Measurements from ENCODE around the gene NPTN.
A peak's percentile ranks its signal among the peaks of the same experiment; 100 is the strongest.
"Not testable (repeated sequence)": the region's sequence is repeated elsewhere in the genome, so short reads cannot be mapped to it uniquely, and the experiment has no call there.

NPTN gene

GRCh38 chr15:73569361-73569760, 63.8 kb downstream of the NPTN start:
- DNase-seq, result no peak

DNA sequence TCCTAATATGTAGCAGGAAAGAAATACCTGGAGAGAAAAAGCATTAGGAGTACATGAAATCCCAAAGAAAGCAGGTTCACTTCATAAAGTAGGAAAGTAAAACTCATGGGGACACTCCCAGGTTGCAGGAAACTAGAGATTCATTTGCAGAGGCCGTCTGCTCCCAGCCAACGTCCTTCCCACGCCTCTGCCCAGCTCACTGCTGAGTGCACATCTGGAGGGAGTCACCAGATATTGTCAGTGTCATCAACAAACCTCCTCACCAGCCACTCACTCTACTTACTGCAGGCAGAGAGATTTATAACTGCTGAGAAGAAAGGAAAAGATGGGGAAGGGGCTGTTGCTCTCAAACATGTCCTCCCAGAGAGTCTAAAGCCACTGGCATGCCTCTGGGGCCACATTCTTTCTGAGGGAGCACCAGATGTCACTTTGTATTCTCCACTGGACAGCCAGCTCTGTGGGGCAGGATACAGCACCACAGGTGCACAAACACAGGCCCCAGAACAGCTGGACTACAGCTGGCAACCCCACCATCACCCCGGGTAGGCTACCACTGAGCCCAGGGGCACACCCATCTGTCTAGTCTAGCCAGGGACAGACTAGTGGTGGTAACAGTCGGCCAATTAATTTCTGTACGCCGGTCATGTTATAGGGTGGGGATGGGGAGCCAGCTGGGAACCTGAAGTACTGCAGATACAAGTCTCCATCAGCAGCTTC, 64.5 kb downstream of the NPTN start:
- DNase-seq, result no peak

GRCh38 chr15:73567020-73567419, 66.2 kb downstream of the NPTN start:
- no peak for DNase-seq

DNA sequence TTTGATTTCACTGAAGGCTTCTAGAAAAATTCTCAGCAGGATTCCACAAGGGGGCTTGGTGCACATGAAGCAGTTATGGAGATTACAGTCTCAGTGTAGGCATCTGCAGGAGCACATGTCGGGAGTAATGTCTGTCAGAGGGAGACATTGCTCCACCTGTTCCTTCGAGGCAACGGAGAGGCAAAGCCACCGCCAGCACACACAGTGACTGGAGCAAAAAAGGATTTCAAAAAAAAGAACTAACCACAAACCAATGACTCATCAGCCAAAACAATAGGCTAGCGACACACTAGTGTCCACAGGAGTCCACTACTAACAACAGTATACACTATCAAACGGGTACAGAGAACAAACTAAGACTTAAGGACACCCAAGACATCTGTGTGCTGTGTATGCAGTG, 68.9 kb downstream of the NPTN start:
- DNase-seq, result no peak

DNA sequence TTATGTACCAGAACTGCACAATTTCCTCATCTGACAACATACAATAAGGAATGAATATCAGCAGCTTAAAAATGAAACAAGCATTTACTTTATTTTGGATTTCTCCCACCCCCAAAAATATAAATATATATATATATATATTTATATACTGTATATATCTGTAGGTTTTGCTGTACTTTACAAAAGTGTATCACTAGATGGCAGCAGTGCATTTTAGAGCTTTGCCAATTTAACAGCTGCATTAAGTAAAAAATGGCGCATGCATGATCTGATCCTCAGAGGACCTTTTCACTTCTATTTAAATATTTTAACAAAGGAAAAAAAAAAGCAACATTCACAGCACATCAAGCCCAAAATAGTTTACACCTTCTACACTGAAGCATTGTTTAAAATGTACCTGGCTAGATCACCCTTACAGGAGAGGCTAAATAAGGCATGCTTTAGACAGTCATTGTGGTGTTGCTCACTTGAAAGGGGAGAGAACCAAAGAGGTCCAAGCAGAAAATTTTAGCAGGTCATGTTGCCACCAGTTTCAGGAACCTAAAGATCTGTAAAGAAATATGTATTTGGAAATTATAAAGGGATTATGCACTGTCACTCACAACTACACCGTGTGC, 72.6 kb downstream of the NPTN start:
- DNase-seq, result peak; percentile 28 to 44

- no peak for DNase-seq
These were observed 74.7 kb downstream of the NPTN start for GRCh38 chr15:73558529-73558928.

GRCh38 chr15:73555080-73555479, 78.1 kb downstream of the NPTN start:
- no peak for DNase-seq

DNA sequence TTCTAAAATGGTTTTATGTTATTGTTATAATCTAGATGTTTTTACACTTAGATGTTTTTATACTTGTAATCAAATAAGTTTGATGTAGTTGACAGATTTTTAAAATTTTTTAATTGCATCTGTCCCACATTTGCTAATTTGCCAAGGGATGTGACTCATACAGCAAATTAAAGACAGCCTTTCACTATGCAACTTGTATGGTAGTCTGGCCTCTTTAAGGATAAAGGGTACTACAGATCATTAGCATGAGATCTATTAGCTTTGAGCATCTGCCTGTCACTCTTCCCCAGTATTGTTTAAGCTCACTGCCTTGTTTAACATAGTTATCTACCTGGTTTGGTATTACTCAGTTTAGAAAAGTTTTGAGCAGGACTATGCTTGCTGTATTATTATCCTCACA, 83.0 kb downstream of the NPTN start:
- DNase-seq, result no peak

DNA sequence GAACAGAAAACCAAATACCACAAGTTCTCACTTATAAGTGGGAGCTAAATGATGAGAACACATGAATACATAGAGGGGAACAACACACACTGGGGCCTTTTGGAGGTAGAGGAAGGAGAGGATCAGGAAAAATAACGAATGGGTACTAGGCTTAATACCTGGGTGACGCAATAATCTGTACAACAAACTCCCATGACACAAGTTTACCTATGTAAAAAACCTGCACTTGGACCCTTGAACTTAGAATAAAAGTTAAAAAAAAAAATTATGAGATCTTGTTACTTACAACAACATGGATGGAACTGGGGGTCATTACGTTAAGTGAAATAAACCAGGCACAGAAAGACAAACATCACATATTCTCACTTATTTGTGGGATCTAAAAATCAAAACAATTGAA, 84.3 kb downstream of the NPTN start:
- DNase-seq, result not testable (repeated sequence)

- no peak for DNase-seq
These were observed 91.7 kb downstream of the NPTN start for GRCh38 chr15:73541479-73541878.

- no peak for DNase-seq
These were observed 93.0 kb downstream of the NPTN start for GRCh38 chr15:73540161-73540560.

GRCh38 chr15:73539212-73540128, 93.7 kb downstream of the NPTN start:
- no peak for DNase-seq

GRCh38 chr15:73538563-73539211, 94.5 kb downstream of the NPTN start:
- no peak for DNase-seq

DNA sequence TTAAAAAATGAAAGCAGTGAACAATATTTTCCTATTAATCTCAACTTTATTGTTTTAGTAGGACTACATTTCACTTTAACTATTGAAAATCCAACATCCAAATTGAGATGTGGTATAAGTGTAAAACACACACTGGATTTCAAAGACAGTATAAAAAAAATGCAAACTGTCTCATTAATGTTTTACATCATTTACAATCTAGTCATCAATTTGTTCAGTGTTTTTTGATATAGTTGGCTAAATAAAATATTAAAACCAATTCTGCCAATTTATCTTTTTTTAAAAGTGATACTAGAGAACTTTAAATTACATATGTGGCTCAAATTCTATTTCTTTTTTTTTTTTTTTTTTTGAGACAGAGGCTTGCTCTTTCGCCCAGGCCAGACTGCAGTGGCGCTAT, 95.1 kb downstream of the NPTN start:
- no peak for DNase-seq

DNA sequence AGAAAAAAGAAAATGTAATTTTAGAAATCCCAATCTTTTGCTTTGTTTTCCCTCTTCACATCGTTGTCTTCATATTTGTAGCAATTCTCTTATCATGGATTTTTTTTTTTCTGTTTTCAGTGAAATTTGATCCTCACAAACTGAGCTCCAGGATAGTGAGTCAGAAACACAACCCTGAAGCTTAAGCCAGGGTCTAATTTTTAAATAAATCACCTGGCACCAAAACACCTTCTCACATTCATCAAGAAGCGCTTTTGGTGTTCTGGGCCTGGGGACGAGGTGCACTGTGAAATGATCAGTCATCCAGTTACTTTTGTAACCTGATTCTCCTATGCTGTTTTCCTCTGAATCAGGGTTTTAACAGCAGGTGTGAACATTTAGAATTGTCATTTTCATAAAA, 102.5 kb downstream of the NPTN start:
- DNase-seq, result no peak

DNA sequence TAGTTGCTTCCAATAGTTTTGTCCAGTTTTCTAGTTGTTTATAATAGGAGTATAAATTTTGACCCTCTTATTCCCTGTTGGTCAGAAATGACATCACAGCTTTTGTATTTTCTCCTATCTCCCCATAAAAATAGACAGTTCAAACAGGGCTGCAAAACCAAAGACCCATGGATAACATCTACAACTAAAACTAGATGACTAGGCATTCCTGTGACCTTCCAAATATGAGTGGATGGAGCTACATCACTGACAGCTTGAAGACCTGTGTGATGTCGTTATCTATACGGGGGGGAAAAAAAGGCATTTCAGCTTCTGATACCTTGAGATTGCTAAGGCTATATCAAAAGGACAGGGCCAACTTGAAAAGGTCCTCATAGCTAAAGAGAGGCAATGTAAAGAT, 105.6 kb downstream of the NPTN start:
- no peak for DNase-seq

GRCh38 chr15:73524919-73525318, 108.3 kb downstream of the NPTN start:
- DNase-seq, result no peak

DNA sequence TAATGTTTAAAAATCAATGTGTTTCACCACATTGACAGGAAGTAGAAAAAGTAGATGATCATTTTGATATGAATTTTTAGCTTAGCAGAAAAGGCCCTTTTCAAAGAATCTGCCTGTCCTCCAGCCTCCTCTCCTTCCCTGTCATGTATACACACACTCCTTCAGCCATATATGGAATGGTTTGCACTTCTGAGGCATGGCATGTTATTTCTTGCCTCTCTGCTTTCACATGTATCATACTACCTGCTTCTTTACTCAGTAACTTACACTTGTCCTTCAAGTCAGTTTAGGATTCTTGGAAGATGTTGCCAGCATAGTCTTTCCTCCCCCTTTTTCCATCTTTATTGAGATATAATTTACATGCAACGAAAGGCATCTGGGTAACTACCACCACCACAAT, 111.2 kb downstream of the NPTN start:
- DNase-seq, result no peak

GRCh38 chr15:73518876-73519733, 114.1 kb downstream of the NPTN start:
- no peak for DNase-seq

DNA sequence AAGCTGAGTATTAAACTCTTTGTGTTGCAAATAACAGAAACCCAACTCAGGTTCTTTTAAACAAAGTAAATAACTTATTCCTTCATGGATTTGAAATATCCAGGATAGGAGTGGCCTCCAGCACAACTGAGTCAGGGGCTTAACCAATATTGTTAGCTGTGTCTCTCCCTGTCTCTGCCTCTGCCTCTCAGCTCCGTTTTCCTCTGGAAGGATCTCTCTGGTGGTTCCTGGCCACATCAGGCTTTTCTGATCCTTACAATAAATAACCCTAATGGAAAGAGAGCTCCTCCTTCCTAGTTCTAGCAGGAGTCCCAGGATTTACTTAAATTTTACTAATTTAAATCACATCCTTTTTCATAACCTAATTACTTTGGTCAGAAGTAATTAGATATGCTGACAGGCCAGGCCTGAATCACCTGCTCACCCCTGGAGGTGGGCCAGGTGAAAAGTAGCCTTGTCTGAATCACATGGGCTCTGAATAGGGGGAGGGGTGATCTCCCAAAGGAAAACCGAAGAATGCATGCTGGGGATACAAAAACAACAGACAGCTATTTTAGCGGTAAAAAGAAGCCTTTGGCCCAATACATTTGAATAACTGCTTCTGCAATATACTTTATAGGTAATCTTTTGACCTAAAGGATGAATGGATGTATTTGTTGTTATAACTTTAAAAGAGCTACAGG, 114.9 kb downstream of the NPTN start:
- peak in 1 of 2 experiments; percentile 17 for DNase-seq

DNA sequence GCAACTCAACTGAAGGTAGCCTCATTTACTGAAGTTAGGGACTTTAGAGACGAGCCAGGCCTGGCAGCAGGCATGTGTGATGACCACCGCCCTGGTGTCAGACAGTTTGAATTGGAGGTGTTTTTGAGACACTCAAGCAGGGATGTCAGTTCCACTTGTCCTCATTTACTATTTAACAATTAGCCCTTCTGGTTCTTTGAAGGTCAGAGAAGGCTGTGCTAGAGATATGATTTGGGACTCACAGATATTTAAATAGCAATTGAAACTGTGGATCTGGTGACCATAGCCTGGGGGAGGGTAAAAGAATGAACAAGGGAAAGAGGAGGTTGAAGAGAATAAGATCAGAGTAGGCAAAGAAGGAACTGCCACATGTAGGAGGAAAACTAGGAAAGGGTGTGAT, 115.6 kb downstream of the NPTN start:
- DNase-seq, result no peak

DNA sequence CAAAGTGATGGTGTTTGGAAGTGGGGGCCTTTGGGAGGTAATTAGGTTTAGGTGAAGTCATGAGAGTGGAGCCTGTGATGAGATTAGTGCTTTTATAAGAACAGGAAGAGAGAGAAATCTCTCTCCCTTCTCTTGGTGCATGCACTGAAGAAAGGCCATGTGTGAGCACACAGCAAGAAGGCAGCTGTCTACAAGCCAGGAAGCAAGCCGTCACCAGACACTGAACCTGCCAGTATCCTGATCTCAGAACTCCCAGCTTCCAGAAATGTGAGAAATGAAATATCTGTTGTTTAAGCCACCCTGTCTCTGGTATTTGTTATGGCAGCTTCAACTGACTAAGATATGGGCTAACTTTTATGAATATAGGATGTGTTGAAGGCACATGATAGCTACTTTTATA, 117.7 kb downstream of the NPTN start:
- DNase-seq, result no peak

Measured in SHP77 (cell line).